GM12872 (cell line): ENCODE measurements around the gene CPAMD8.

ENCODE experiments used
- CTCF ChIP-seq: IDR thresholded peaks from 3 replicates; pipeline ENCODE4 v1.5.1; 2011; ENCODE audit warnings: low read depth, mild to moderate bottlenecking, low read length, moderate library complexity; ENCODE audit not compliant: insufficient read depth

CPAMD8 gene

DNA sequence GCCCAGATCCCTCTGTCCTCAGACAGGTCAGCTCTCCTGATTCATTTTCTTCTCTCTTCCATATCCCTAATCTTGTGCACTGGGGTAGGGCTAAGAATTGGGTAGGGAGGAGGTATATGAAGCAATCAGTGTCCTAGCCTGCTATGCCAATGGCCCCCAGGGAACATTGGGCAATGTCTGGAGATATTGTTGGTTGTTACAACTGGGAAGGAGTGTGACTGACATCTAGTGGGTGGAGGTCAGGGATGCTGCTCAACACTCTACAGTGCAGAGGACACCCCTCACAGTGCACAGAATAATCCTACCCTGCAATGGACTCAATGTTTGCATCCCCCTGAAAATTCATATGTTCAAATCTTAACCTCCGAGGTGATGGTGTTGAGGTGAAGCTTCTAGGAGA, 57.5 kb downstream of the CPAMD8 start:
- TF ChIP-seq CTCF: peak; percentile 39; the same call in 2 of the 3 replicates

DNA sequence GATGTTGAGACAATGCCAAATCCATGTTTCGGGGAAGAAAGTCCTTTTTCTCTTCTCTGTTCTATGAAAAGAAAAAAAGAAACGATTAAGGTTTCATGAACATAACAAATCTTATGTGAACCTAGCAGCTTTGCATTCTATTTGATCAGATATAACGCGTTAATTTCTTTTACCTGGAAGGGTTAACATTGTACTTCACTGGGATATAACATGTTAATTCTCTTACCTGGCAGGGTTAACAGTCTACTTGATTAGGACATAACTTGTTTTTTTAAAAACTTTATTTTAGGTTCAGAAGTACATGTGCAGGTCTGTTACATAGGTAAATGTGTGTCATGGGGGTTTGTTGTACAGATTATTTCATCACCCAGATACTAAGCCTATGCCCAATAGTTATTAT, 68.8 kb downstream of the CPAMD8 start:
- TF ChIP-seq CTCF: no peak

- TF ChIP-seq CTCF: no peak
Observed at GRCh38 chr19:16957151-16957701, 69.4 kb downstream of the CPAMD8 start.

DNA sequence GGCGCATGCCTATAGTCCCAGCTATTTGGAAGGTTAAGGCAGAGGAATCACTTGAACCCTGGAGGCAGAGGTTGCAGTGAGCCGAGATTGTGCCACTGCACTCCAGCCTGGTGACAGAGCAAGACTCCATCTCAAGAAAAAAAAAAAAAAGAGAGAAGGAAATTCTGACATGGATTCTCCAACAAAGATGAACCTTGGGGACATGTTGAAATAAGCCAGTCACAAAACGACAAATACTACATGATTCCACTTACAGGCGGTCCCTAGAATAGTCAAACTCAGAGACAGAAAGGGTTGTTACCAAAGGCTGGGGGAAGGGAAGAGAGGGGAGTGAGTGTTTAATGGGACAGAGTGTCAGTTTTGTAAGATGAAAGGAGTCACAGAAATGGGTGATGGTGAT, 71.4 kb downstream of the CPAMD8 start:
- no peak for TF ChIP-seq CTCF

- no peak for TF ChIP-seq CTCF
Observed at GRCh38 chr19:16952046-16952445, 74.6 kb downstream of the CPAMD8 start.

DNA sequence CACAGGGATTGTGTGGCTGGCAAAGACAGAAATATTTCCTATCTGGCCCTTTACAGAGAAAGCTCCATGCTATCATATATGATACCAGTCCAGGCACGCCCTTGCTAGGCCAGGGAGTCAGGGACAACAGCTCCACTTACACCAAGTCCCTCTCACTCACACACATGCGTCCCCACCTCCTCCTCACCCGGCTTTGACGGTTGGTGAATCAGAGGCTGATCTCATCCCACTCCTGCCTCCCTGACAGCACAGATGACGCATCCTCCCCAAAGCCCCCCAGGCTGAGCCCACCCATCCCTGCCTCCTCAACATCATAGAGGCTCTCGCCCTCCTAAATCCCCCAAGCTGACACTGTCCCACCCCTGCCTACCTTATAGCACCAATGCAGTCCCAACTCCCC, 75.1 kb downstream of the CPAMD8 start:
- no peak for TF ChIP-seq CTCF

GRCh38 chr19:16949496-16950023, 77.0 kb downstream of the CPAMD8 start:
- no peak for TF ChIP-seq CTCF
